Lower lobe of right lung (tissue), 2 donors: ENCODE data around the gene NUDCD2. TPM values are rescaled to one million over a fixed set of nuclear protein-coding genes. Genes with fewer than 3 reads are reported as not detected.

Experiments used
- ATAC-seq, 2 donors: fragments of 200-7000 bp; cut with Tn5 transposase; one replicate each; pipeline ENCODE4 v1.9.1; 2020 to 2022; ENCODE audit warnings: mild to moderate bottlenecking in 2 of 2, moderate library complexity in 2 of 2
- DNase-seq: peaks from one replicate; pipeline ENCODE4 v3.0.0-alpha.2; 2020
- H3K27ac ChIP-seq: fragments of 200-600 bp; one replicate; pipeline ENCODE4 v1.8.0; 2022
- H3K27me3 ChIP-seq: fragments of 200-600 bp; one replicate; pipeline ENCODE4 v1.8.0; 2022; ENCODE audit warnings: low read depth
- H3K36me3 ChIP-seq: fragments of 200-600 bp; one replicate; pipeline ENCODE4 v1.8.0; 2022; ENCODE audit warnings: mild to moderate bottlenecking
- H3K4me1 ChIP-seq: fragments of 200-600 bp; one replicate; pipeline ENCODE4 v1.8.0; 2022
- H3K4me3 ChIP-seq: fragments of 200-600 bp; one replicate; pipeline ENCODE4 v1.8.0; 2022; ENCODE audit warnings: mild to moderate bottlenecking
- H3K9me3 ChIP-seq: fragments of 200-600 bp; one replicate; pipeline ENCODE4 v1.8.0; 2022
- intact Hi-C: fragments of 100-400 bp; cut with DNase I; formaldehyde crosslinking; loops from one replicate; pipeline ENCODE4 v1.11.0; 2022
- total RNA-seq: library from RNA; stranded (reverse); fragmentation: NEBNext Ultra II Directional; extraction: Animal tissue kit (Norgen Biotek cat#: 25700); gene quantifications from one replicate; pipeline ENCODE4 v1.2.1, GENCODE V29; 2021
- TF ChIP-seq, protein P1 (sequence below): fragments of 200-600 bp; IDR thresholded peaks from one replicate; pipeline ENCODE4 v1.8.0; 2022; ENCODE audit warnings: antibody characterized with exemption, mild to moderate bottlenecking
- donor health status: DM: no; HTN: yes; CAD: no; lungs with severe emphysema.

NUDCD2 gene
- total RNA-seq, 1 donor from 2014 or later: 18.0 TPM

DNA sequence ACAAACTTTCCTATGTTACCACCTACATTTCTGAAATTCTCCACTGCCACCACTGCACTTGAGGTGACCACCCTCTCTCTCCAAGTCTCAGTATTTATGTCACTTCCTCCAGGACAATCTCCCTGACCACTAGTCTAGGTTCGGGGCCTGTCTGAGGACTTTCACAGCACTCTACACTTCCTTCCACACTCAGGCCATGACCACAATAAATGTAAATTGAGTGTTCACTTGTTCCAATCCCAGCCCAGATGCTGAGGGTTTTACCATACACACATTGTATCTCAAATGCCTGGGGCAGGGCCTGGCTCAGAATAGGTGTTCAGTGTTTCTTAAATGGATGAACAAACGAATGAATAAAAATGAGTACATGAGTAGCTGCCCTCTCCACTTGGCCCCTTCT is 49.4 kb downstream of the NUDCD2 start:
- H3K27ac ChIP-seq: no peak overlapping the region
- H3K9me3 ChIP-seq: no peaks in the 10 kb centered on the region
- TF ChIP-seq, protein P1, sequence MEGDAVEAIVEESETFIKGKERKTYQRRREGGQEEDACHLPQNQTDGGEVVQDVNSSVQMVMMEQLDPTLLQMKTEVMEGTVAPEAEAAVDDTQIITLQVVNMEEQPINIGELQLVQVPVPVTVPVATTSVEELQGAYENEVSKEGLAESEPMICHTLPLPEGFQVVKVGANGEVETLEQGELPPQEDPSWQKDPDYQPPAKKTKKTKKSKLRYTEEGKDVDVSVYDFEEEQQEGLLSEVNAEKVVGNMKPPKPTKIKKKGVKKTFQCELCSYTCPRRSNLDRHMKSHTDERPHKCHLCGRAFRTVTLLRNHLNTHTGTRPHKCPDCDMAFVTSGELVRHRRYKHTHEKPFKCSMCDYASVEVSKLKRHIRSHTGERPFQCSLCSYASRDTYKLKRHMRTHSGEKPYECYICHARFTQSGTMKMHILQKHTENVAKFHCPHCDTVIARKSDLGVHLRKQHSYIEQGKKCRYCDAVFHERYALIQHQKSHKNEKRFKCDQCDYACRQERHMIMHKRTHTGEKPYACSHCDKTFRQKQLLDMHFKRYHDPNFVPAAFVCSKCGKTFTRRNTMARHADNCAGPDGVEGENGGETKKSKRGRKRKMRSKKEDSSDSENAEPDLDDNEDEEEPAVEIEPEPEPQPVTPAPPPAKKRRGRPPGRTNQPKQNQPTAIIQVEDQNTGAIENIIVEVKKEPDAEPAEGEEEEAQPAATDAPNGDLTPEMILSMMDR: no peak
- no peaks in the 10 kb centered on the region for H3K27me3 ChIP-seq
- DNase-seq (no peak), ATAC-seq (no peak)
- no peaks in the 10 kb centered on the region for H3K36me3 ChIP-seq
- no peak overlapping the region for H3K4me3 ChIP-seq
- intact Hi-C loops: no loop called here
- peaks cover 6% of the 10 kb centered on the region for H3K4me1 ChIP-seq

DNA sequence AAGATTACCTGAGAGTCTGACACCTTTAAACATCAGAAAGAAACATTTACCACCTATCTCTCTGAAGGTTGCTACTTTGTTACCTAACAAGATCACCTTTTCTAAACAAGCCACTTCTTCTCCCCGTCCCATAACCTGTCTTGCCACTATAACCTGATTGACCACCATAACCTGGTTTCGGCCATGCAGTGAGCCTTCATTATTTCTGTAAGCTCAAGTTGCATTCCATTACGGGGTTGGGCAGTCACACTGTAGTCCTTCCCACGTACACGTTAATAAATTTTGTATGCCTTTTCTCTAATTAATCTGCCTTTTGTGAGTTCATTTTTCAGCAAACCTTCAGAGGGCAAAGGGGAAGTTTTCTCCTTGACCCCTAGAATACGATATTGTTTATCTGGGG is 50.5 kb downstream of the NUDCD2 start:
- DNase-seq (no peak), ATAC-seq (peak in 1 of 2 donors; percentile 33)
- peaks cover 6% of the 10 kb centered on the region for H3K4me1 ChIP-seq
- no peaks in the 10 kb centered on the region for H3K36me3 ChIP-seq
- H3K4me3 ChIP-seq: no peak overlapping the region
- no peaks in the 10 kb centered on the region for H3K27me3 ChIP-seq
- TF ChIP-seq, protein P1: no peak
- no peak overlapping the region for H3K27ac ChIP-seq
- H3K9me3 ChIP-seq: no peaks in the 10 kb centered on the region
- intact Hi-C loops: no loop called here

GRCh38 chr5:163408311-163408923 is 51.5 kb downstream of the NUDCD2 start:
- ATAC-seq: peak; percentile 83 to 91
- Histone ChIP-seq H3K4me1 (peaks cover 6% of the 10 kb centered on the region), H3K9me3 (no peaks in the 10 kb centered on the region), H3K36me3 (no peaks in the 10 kb centered on the region), H3K27me3 (no peaks in the 10 kb centered on the region), H3K4me3 (no peak overlapping the region), H3K27ac (no peak overlapping the region)
- peak; percentile 51 for DNase-seq
- intact Hi-C loops: no loop called here
- TF ChIP-seq, protein P1: peak; percentile 90

- intact Hi-C loops: no loop called here
- Histone ChIP-seq H3K4me3 (no peak overlapping the region), H3K4me1 (peaks cover 6% of the 10 kb centered on the region), H3K9me3 (no peaks in the 10 kb centered on the region), H3K27ac (no peak overlapping the region), H3K27me3 (no peaks in the 10 kb centered on the region), H3K36me3 (no peaks in the 10 kb centered on the region)
- ATAC-seq (no peak), DNase-seq (no peak)
- TF ChIP-seq, protein P1: no peak
These were observed 52.8 kb downstream of the NUDCD2 start for GRCh38 chr5:163407034-163407655.

DNA sequence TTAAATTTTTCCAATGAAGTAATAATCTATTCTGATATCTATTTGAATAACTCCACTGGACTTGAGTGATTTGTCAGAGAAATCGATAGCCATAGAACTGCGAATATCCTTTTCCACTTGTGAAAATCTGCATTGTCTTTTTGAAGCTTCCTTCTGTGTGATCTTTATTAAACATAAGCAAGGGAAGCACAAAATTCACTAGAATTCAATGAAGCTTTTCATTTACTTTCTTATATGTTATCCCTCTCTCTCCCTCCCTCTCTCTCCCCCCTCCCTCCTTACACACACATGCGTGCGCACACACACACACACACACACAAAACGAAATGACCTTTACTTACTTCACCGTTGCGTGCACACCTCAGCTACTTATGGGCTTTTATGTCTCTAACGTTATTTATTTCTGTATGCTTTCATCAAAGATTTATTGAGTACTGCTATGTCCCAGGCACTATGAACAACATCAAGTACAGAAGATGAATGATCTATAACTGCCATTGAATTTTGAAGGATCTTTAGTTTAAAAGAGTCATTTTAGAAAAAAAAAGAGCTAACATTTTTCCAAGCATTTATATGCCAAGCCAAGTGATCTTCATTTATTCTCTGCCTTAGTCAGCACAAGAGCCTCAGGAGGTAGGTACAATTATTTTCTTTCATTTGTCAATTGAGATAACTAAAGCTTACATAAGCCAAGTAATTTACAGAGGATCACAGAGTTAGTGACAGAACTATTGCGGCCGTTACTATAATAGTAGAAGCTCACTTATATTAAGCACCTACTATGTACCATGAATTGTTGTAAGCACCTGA is 55.3 kb downstream of the NUDCD2 start:
- TF ChIP-seq, protein P1: no peak
- no peak for ATAC-seq
- peaks cover 6% of the 10 kb centered on the region for H3K4me1 ChIP-seq
- no peaks in the 10 kb centered on the region for H3K9me3 ChIP-seq
- intact Hi-C loops: no loop called here
- H3K27me3 ChIP-seq: no peaks in the 10 kb centered on the region
- no peak overlapping the region for H3K4me3 ChIP-seq
- H3K27ac ChIP-seq: no peak overlapping the region
- no peak for DNase-seq
- H3K36me3 ChIP-seq: no peaks in the 10 kb centered on the region
